Measurements from ENCODE around the gene SMPD2.

SMPD2 gene, protein sequence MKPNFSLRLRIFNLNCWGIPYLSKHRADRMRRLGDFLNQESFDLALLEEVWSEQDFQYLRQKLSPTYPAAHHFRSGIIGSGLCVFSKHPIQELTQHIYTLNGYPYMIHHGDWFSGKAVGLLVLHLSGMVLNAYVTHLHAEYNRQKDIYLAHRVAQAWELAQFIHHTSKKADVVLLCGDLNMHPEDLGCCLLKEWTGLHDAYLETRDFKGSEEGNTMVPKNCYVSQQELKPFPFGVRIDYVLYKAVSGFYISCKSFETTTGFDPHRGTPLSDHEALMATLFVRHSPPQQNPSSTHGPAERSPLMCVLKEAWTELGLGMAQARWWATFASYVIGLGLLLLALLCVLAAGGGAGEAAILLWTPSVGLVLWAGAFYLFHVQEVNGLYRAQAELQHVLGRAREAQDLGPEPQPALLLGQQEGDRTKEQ

GRCh38 chr6:109440331-109441068 lies at the start of gene SMPD2, which contains the start of gene PPIL6:
TSS of gene SMPD2 (plus strand) at chr6:109440724. CDS start at chr6:109441122, 398 bp downstream.
TSS of gene PPIL6 (minus strand) at chr6:109440628. CDS start at chr6:109440590, 38 bp downstream.
- DNase-seq (ENCODE audit: low read depth), result peak; percentile 75

GRCh38 chr6:109393157-109393885 lies 47.2 kb upstream of the SMPD2 start:
- DNase-seq (ENCODE audit: low read depth), result no peak

DNA sequence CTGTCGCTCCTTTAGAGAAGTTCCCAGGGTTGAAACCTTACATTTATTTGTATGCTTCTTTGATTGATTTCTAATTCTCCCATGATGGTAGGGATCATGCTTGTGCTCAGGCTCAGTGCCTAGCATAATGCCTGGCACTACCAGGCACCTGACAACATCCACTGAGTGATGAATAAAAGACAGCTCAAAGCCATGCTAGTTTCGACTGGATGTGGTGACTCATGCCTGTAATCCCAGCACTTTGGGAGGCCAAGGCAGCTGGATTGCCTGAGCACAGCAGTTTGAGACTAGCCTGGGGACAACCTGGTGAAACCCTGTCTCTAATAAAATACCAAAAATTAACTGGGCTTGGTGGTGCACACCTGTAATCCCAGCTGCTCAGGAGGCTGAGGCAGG lies 46.6 kb upstream of the SMPD2 start:
- no peak for DNase-seq (ENCODE audit: low read depth)

- DNase-seq (ENCODE audit: low read depth), result no peak
Measured at GRCh38 chr6:109396046-109396718, 44.3 kb upstream of the SMPD2 start.

DNA sequence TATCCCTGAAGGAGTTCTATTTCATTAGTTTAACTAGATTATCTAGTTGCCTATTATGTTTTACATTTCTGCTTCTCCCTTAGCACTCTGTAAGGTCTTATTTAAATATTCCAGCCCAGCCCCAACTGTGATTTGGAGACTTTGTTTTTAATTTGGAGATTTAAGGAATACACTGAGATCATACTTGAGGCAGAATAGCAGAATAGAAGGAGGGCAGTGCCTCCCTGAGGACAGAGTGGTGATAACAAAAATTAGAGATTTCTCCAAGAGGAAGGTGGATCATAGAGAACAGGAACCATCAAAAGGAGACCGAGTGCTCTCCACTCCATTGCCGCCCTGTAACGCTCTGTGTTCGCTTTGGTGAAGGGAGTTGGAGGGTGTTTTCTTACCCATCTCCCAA lies 43.5 kb upstream of the SMPD2 start:
- no peak for DNase-seq (ENCODE audit: low read depth)

DNA sequence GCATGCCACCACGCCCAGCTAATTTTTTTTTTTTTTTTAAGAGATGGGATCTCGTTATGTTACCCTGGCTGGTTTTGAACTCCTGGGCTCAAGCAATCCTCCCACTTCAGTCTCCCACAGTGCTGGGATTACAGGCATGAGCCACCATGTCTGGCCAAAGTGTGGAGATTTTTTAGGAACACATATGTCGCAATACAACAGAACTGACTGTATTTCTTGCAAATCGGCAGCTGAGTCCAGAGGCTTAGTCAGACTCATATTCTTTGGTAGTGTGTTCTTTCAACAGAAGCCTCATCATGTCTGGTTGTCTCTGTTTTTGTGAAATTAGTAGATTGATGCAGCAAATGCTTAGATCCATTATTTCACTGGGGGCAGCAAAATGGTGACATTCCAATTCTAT lies 34.3 kb upstream of the SMPD2 start:
- no peak for DNase-seq (ENCODE audit: low read depth)

DNA sequence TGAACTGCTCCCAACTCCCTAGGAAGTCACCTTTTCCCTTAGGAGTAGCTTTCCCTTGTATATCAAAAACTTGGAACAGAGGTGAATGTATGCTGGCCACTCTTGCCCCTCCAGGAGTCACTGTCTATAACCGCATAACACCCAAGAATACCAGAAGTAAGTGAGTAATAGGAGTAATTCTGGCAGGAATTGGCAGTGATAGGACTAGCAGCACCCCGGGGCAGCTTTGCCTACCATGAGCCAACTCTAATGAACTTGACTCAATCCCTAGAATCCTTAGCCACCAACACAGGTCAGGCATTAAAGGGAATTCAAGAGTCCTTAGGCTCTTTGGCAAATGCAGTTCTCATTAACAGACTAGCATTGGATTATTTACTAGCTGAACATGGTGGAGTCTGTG lies 29.5 kb upstream of the SMPD2 start:
- DNase-seq (ENCODE audit: low read depth), result no peak

DNA sequence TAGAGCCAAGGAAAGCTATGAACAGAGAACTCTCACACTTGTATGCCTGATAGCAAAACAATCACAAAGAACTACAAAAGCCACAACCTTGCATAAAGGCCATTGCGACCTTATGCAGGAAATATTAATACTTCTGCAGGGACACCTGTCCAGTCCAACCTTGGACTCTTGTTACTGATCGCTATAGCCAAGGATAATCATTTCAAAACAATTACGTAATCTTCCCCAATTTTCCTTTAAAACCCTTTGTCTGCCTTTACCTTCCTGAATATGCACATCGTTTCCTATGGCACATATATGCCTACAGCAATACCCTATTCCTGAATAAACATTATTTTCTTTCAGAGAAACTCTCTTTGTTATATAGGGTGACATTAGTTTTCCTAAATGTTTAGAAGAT lies 22.9 kb upstream of the SMPD2 start:
- DNase-seq (ENCODE audit: low read depth), result no peak

- DNase-seq (ENCODE audit: low read depth), result no peak
Measured at GRCh38 chr6:109420751-109421150, 19.8 kb upstream of the SMPD2 start.

DNA sequence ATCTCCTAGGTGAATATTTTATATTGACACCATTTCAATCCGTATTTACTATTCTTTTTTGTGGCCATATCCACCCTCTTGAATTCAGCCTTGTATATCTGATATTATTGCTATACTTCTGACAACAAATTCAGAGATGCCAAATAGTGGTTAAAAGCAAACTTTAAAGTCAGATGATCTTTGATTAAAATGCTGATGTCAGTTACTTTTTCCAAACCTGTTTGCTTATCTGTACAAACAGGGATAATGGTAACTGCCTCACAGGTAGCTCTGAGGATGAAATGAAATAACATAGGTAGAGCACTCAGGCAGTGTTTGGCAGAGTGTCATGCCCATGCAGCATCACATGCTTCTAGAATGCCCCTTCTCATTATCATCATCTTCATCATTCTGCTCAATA lies 19.3 kb upstream of the SMPD2 start:
- DNase-seq (ENCODE audit: low read depth), result no peak

DNA sequence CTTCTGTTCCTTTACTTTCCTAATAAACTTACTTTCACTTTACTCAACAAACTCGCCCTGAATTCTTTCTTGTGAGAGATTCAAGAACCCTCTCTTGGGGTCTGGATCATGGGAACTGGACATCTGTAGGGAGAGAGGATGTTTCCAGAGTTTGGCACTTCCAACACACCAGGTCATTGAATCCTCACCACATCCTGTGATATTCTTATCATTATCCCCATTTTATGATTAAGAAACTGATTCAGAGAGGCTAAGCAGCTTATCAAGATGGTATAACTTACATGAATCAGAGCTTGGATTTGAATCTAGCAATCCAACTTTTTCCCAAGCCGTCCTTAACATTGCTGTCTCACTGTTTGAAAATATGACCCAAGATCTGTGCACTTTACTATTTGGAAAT lies 15.6 kb upstream of the SMPD2 start:
- DNase-seq (ENCODE audit: low read depth), result no peak

GRCh38 chr6:109428889-109429477 lies 11.5 kb upstream of the SMPD2 start:
- no peak for DNase-seq (ENCODE audit: low read depth)

DNA sequence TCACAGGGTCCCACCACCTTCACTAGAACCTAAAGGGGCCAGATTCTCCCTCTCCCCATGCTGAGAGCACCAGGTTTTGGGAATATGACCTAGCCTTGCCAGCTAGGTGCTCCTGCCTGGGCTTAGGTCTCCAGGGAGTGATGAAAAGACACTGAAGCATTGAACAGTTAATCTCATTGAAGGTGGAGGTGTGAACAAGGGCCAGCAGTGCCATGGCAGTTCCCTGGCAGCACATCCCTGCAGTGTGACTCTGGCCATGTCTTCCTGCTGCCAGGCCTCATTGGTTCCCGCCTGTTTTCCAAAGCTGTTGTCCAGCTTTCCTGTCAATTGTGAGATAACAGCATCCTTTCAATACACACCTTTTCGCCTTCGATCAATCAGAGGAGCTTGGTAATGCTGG lies 11.0 kb upstream of the SMPD2 start:
- DNase-seq (ENCODE audit: low read depth), result no peak

DNA sequence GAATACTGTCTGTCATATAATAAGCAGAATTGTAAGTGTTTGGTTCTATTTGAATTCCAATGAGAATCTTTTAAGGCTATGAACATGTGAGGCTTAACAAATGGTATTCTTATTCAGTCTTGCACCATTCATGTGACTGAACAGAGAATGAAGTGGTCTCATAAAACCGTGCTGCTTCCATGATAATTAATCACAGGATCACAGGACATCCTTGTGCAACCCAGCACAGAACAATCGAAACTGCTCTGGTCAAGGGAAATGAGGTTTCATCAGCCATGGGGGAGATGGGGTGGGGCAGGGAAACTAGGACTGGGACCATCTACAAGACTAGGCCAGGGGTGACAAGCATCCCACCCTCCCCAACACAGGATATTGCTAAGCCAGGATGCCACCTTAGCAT lies 6.1 kb upstream of the SMPD2 start:
- DNase-seq (ENCODE audit: low read depth), result no peak

GRCh38 chr6:109436041-109436440 lies 4.5 kb upstream of the SMPD2 start:
- no peak for DNase-seq (ENCODE audit: low read depth)

DNA sequence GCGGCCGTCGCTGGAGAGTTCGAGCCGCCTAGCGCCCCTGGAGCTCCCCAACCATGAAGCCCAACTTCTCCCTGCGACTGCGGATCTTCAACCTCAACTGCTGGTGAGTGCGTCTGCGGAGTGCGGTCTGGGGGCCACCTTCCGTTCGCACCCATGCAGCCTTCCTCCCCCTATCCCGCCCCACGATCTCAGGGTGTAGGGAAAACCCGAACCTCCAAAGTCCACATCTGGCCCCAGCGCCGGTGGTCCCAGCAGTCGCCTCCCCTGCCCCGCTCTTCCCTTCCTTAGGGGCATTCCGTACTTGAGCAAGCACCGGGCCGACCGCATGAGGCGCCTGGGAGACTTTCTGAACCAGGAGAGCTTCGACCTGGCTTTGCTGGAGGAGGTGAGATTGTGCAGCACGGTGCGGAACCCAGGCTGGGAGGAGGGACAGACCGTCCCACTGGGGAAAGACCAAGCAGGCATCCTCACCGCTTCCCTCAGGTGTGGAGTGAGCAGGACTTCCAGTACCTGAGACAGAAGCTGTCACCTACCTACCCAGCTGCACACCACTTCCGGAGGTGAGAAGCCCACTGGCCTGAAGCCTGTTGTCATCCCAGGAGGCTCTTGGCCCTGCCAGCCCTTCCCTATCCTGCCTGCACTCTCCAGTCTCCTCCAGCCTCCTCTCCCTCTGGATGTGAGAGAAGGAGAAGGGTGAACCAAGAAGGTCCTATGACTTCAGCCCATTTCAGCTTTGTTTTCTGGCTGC lies 719 bp downstream of the SMPD2 start:
- DNase-seq (ENCODE audit: low read depth), result peak; percentile 40

GRCh38 chr6:109442393-109442924 lies 1.9 kb downstream of the SMPD2 start:
- no peak for DNase-seq (ENCODE audit: low read depth)

GRCh38 chr6:109443425-109443950 lies 3.0 kb downstream of the SMPD2 start:
- no peak for DNase-seq (ENCODE audit: low read depth)

DNA sequence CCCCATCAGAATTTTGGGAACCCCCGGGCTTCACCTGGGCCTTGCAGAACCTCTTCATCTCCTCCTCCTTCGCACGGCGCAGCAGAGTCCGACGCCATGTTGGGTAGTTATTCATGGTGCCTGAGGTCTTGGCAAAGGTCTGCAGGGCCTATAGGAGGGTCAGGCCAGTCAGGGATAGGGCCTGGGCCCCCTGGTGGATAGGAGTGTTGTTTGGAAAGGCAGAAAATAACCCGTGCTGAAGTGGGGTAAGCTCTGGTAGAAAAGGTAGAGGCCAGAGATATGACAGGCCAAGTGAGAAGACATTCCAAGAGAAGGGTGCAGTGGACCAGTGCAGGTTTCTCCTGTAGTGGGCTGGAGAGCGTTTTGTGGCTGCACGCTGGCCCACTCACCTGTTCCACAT lies 4.9 kb downstream of the SMPD2 start:
- DNase-seq (ENCODE audit: low read depth), result no peak

DNA sequence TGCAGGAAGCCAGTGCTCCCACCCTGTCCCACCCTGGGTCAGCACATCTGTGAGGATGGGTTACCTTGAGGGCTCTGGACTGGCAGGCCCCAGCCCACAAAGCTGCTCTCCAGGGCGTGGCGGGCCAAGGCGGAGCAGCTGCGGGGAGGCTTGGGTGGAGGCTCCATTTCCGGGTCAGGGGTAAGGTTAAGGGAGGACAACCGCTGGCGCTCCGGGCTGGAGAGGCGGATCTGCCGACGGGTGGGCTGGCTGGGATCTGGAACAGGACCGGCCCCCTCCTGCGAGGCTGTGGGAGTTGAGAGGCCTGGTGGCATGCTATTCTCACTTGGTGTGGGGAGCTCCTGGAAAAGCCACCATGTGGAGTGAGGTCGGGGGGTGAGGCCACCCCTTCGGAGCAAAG lies 5.5 kb downstream of the SMPD2 start:
- DNase-seq (ENCODE audit: low read depth), result no peak
